Upper lobe of right lung (tissue), 1 donor: ENCODE data around the gene IGIP. TPM values are rescaled to one million over a fixed set of nuclear protein-coding genes. Genes with fewer than 3 reads are reported as not detected.

ENCODE experiments used
- ATAC-seq: fragments of 200-7000 bp; cut with Tn5 transposase; one replicate; pipeline ENCODE4 v1.9.1; 2020; ENCODE audit warnings: mild to moderate bottlenecking, moderate library complexity
- DNase-seq: peaks from one replicate; pipeline ENCODE4 v3.0.0-alpha.2; 2020
- H3K27ac ChIP-seq: fragments of 200-600 bp; one replicate; pipeline ENCODE4 v1.8.0; 2022
- H3K27me3 ChIP-seq: fragments of 200-600 bp; one replicate; pipeline ENCODE4 v1.8.0; 2022; ENCODE audit warnings: mild to moderate bottlenecking
- H3K36me3 ChIP-seq: fragments of 200-600 bp; one replicate; pipeline ENCODE4 v1.8.0; 2022
- H3K4me1 ChIP-seq: fragments of 200-600 bp; one replicate; pipeline ENCODE4 v1.8.0; 2022
- H3K4me3 ChIP-seq: fragments of 200-600 bp; one replicate; pipeline ENCODE4 v1.8.0; 2022; ENCODE audit warnings: mild to moderate bottlenecking
- H3K9me3 ChIP-seq: fragments of 200-600 bp; one replicate; pipeline ENCODE4 v1.8.0; 2022
- CTCF ChIP-seq: fragments of 200-600 bp; IDR thresholded peaks from one replicate; pipeline ENCODE4 v1.8.0; 2022; ENCODE audit warnings: antibody characterized with exemption
- intact Hi-C: fragments of 100-400 bp; cut with DNase I; formaldehyde crosslinking; loops from one replicate; pipeline ENCODE4 v1.11.0; 2022
- total RNA-seq: library from RNA; stranded (reverse); fragmentation: NEBNext Ultra II Directional; extraction: Animal tissue kit (Norgen Biotek cat#: 25700); gene quantifications from one replicate; pipeline ENCODE4 v1.2.1, GENCODE V29; 2021
- donor health status: DM: no; HTN: yes; CAD: no; lungs with severe emphysema.

The IGIP gene
- total RNA-seq, 1 donor from 2014 or later: 17.3 TPM

- Histone ChIP-seq H3K27ac (peak overlapping the region; percentile 99), H3K4me3 (peak overlapping the region; percentile 99), H3K27me3 (no peaks in the 10 kb centered on the region), H3K9me3 (no peaks in the 10 kb centered on the region), H3K4me1 (peaks cover 42% of the 10 kb centered on the region), H3K36me3 (no peaks in the 10 kb centered on the region)
- no peak for DNase-seq
- TF ChIP-seq CTCF: no peak
- no peak for ATAC-seq
- intact Hi-C loops: no loop called here
These were observed 50.3 kb downstream of the IGIP start for GRCh38 chr5:140176031-140176387.

GRCh38 chr5:140178086-140178410 is 52.3 kb downstream of the IGIP start:
- intact Hi-C loops: no loop called here
- DNase-seq: no peak
- H3K27me3 ChIP-seq: no peaks in the 10 kb centered on the region
- no peak overlapping the region for H3K27ac ChIP-seq
- no peaks in the 10 kb centered on the region for H3K9me3 ChIP-seq
- TF ChIP-seq CTCF: no peak
- peaks cover 60% of the 10 kb centered on the region for H3K4me1 ChIP-seq
- H3K4me3 ChIP-seq: no peak overlapping the region
- no peaks in the 10 kb centered on the region for H3K36me3 ChIP-seq
- ATAC-seq: no peak

- no peak for TF ChIP-seq CTCF
- H3K27me3 ChIP-seq: no peaks in the 10 kb centered on the region
- H3K4me1 ChIP-seq: peaks cover 66% of the 10 kb centered on the region
- no peaks in the 10 kb centered on the region for H3K9me3 ChIP-seq
- no peak for DNase-seq
- no peak for ATAC-seq
- no peaks in the 10 kb centered on the region for H3K36me3 ChIP-seq
- intact Hi-C loops: no loop called here
- no peak overlapping the region for H3K27ac ChIP-seq
- no peak overlapping the region for H3K4me3 ChIP-seq
These were observed 52.9 kb downstream of the IGIP start for GRCh38 chr5:140178482-140179116.

Other genes with a start within 250 kb of the IGIP start
- 1.4 TPM for gene NRG2, start 82.6 kb upstream of the IGIP start, total RNA-seq
- gene PURA, start 11.8 kb upstream of the IGIP start, total RNA-seq: 31.5 TPM
- 85.1 TPM for gene CYSTM1, start 49.3 kb downstream of the IGIP start, total RNA-seq
- 54.0 TPM for gene PFDN1, start 177.2 kb downstream of the IGIP start, total RNA-seq
- 44.3 TPM for gene HBEGF, start 220.7 kb downstream of the IGIP start, total RNA-seq
- gene SLC4A9, start 234.3 kb downstream of the IGIP start, total RNA-seq: 0.23 TPM